SK-N-SH (cell line): ENCODE measurements around the gene WWP2.
"Not testable (repeated sequence)": the region's sequence is repeated elsewhere in the genome, so short reads cannot be mapped to it uniquely, and the experiment has no call there.

Experiments used
- GABPA ChIP-seq: IDR thresholded peaks from 2 replicates; pipeline ENCODE4 v1.4.0; 2012; ENCODE audit warnings: low read depth, mild to moderate bottlenecking
- RAD21 ChIP-seq: IDR thresholded peaks from 2 replicates; pipeline ENCODE4 v1.6.1; 2012; ENCODE audit warnings: mild to moderate bottlenecking, low read length
- YY1 ChIP-seq: IDR thresholded peaks from 2 replicates; pipeline ENCODE4 v1.4.0; 2012; ENCODE audit warnings: low read depth, mild to moderate bottlenecking
- TF ChIP-seq, protein P1 (sequence below): fragments of 200-600 bp; sonication (generic); IDR thresholded peaks from 2 replicates; pipeline ENCODE4 v1.6.1; 2017; ENCODE audit warnings: antibody characterized with exemption, mild to moderate bottlenecking, moderate library complexity

DNA sequence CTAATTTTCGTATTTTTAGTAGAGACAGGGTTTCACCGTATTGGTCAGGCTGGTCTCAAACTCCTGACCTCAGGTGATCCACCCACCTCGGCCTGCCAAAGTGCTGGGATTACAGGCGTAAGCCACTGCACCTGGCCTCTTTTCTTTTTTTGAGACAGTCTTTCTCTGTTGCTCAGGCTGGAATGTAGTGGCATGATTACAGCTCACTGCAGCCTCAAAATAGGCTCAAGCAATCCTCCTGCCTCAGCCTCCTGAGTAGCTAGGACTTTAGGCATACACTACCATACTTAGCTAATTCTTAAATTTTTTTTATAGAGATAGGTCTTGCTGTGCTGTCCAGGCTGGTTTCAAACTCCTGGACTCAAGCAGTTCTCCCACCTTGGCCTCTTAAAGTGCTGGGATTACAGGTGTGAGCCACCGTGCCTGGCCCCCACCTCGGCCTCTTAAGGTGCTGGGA, 29.3 kb downstream of the WWP2 start:
- TF ChIP-seq, protein P1, sequence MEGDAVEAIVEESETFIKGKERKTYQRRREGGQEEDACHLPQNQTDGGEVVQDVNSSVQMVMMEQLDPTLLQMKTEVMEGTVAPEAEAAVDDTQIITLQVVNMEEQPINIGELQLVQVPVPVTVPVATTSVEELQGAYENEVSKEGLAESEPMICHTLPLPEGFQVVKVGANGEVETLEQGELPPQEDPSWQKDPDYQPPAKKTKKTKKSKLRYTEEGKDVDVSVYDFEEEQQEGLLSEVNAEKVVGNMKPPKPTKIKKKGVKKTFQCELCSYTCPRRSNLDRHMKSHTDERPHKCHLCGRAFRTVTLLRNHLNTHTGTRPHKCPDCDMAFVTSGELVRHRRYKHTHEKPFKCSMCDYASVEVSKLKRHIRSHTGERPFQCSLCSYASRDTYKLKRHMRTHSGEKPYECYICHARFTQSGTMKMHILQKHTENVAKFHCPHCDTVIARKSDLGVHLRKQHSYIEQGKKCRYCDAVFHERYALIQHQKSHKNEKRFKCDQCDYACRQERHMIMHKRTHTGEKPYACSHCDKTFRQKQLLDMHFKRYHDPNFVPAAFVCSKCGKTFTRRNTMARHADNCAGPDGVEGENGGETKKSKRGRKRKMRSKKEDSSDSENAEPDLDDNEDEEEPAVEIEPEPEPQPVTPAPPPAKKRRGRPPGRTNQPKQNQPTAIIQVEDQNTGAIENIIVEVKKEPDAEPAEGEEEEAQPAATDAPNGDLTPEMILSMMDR, result not testable (repeated sequence)
- TF ChIP-seq RAD21, YY1, GABPA: not testable (repeated sequence)
